HUES6 (cell line): Measurements from ENCODE around the gene PRRX2.

Source experiments
- H3K27ac ChIP-seq: 2 replicates; pipeline ENCODE4 v1.7.0; 2013; ENCODE audit warnings: low read depth, mild to moderate bottlenecking, low read length, inconsistent platforms
- H3K27me3 ChIP-seq: 2 replicates; pipeline ENCODE4 v1.6.1; 2013; ENCODE audit warnings: low read length; ENCODE audit not compliant: control insufficient read depth, insufficient read depth
- H3K36me3 ChIP-seq: 2 replicates; pipeline ENCODE4 v1.6.1; 2013; ENCODE audit warnings: low read length; ENCODE audit not compliant: control insufficient read depth, insufficient read depth
- H3K4me1 ChIP-seq: 2 replicates; pipeline ENCODE4 v1.6.1; 2013; ENCODE audit warnings: low read length; ENCODE audit not compliant: control insufficient read depth, insufficient read depth
- H3K4me3 ChIP-seq: 2 replicates; pipeline ENCODE4 v1.5.1; 2013; ENCODE audit warnings: low read depth, low read length
- H3K9ac ChIP-seq: one replicate; pipeline ENCODE4 v1.6.1; 2013; ENCODE audit warnings: mild to moderate bottlenecking, low read length
- H3K9me3 ChIP-seq: 2 replicates; pipeline ENCODE4 v1.6.1; 2013; ENCODE audit warnings: low read depth, low read length; ENCODE audit not compliant: control insufficient read depth, insufficient read depth

Gene PRRX2

GRCh38 chr9:129697656-129698253 is 32.3 kb downstream of the PRRX2 start:
- peak overlapping the region; percentile 80 for H3K4me3 ChIP-seq
- peaks cover 19% of the 10 kb centered on the region for H3K4me1 ChIP-seq
- no peak overlapping the region for H3K27ac ChIP-seq
- no peaks in the 10 kb centered on the region for H3K36me3 ChIP-seq
- H3K9me3 ChIP-seq: no peaks in the 10 kb centered on the region
- peak overlapping the region; percentile 69 for H3K9ac ChIP-seq
- H3K27me3 ChIP-seq: peaks cover 13% of the 10 kb centered on the region

GRCh38 chr9:129698254-129698757 is 32.9 kb downstream of the PRRX2 start:
- H3K4me1 ChIP-seq: peaks cover 19% of the 10 kb centered on the region
- no peak overlapping the region for H3K4me3 ChIP-seq
- H3K27me3 ChIP-seq: peaks cover 13% of the 10 kb centered on the region
- no peak overlapping the region for H3K9ac ChIP-seq
- H3K27ac ChIP-seq: no peak overlapping the region
- no peaks in the 10 kb centered on the region for H3K9me3 ChIP-seq
- H3K36me3 ChIP-seq: no peaks in the 10 kb centered on the region

- Histone ChIP-seq H3K27ac (no peak overlapping the region), H3K9ac (no peak overlapping the region), H3K36me3 (no peaks in the 10 kb centered on the region), H3K27me3 (peaks cover 9% of the 10 kb centered on the region), H3K4me3 (no peak overlapping the region), H3K4me1 (peaks cover 19% of the 10 kb centered on the region), H3K9me3 (no peaks in the 10 kb centered on the region)
Measured at GRCh38 chr9:129701054-129701453, 35.6 kb downstream of the PRRX2 start.

GRCh38 chr9:129701549-129701948 is 36.1 kb downstream of the PRRX2 start:
- no peaks in the 10 kb centered on the region for H3K9me3 ChIP-seq
- H3K27me3 ChIP-seq: peaks cover 6% of the 10 kb centered on the region
- no peak overlapping the region for H3K9ac ChIP-seq
- H3K4me1 ChIP-seq: peaks cover 18% of the 10 kb centered on the region
- no peak overlapping the region for H3K27ac ChIP-seq
- no peak overlapping the region for H3K4me3 ChIP-seq
- no peaks in the 10 kb centered on the region for H3K36me3 ChIP-seq

GRCh38 chr9:129702589-129703520 is 37.4 kb downstream of the PRRX2 start:
- Histone ChIP-seq H3K9me3 (no peaks in the 10 kb centered on the region), H3K4me3 (no peak overlapping the region), H3K27ac (no peak overlapping the region), H3K36me3 (no peaks in the 10 kb centered on the region), H3K27me3 (no peaks in the 10 kb centered on the region), H3K9ac (no peak overlapping the region), H3K4me1 (peaks cover 8% of the 10 kb centered on the region)

GRCh38 chr9:129703667-129704355 is 38.4 kb downstream of the PRRX2 start:
- Histone ChIP-seq H3K9me3 (no peaks in the 10 kb centered on the region), H3K9ac (no peak overlapping the region), H3K4me3 (no peak overlapping the region), H3K27ac (no peak overlapping the region), H3K4me1 (peaks cover 5% of the 10 kb centered on the region), H3K27me3 (no peaks in the 10 kb centered on the region), H3K36me3 (no peaks in the 10 kb centered on the region)

GRCh38 chr9:129704807-129705206 is 39.4 kb downstream of the PRRX2 start:
- Histone ChIP-seq H3K9me3 (no peaks in the 10 kb centered on the region), H3K27ac (no peak overlapping the region), H3K9ac (no peak overlapping the region), H3K36me3 (no peaks in the 10 kb centered on the region), H3K4me3 (no peak overlapping the region), H3K27me3 (no peaks in the 10 kb centered on the region), H3K4me1 (peaks cover 10% of the 10 kb centered on the region)

- Histone ChIP-seq H3K4me3 (no peak overlapping the region), H3K4me1 (peaks cover 29% of the 10 kb centered on the region), H3K9ac (no peak overlapping the region), H3K36me3 (no peaks in the 10 kb centered on the region), H3K27ac (no peak overlapping the region), H3K9me3 (no peaks in the 10 kb centered on the region), H3K27me3 (no peaks in the 10 kb centered on the region)
Measured at GRCh38 chr9:129708793-129709192, 43.3 kb downstream of the PRRX2 start.

GRCh38 chr9:129709438-129710168 is 44.2 kb downstream of the PRRX2 start:
- Histone ChIP-seq H3K27ac (no peak overlapping the region), H3K27me3 (no peaks in the 10 kb centered on the region), H3K9ac (no peak overlapping the region), H3K4me1 (peaks cover 29% of the 10 kb centered on the region), H3K4me3 (no peak overlapping the region), H3K36me3 (no peaks in the 10 kb centered on the region), H3K9me3 (no peaks in the 10 kb centered on the region)

- no peak overlapping the region for H3K4me3 ChIP-seq
- H3K9me3 ChIP-seq: no peaks in the 10 kb centered on the region
- no peaks in the 10 kb centered on the region for H3K36me3 ChIP-seq
- H3K9ac ChIP-seq: no peak overlapping the region
- H3K4me1 ChIP-seq: peaks cover 29% of the 10 kb centered on the region
- H3K27ac ChIP-seq: no peak overlapping the region
- no peaks in the 10 kb centered on the region for H3K27me3 ChIP-seq
Measured at GRCh38 chr9:129710169-129710453, 44.7 kb downstream of the PRRX2 start.
